Choroid plexus epithelial cell (primary cell): ENCODE results near the gene ATP9B.

ENCODE experiments used
- DNase-seq: peaks from one replicate; pipeline ENCODE4 v3.0.0-alpha.2; 2010; ENCODE audit warnings: low read depth
- H3K4me3 ChIP-seq: 2 replicates; pipeline ENCODE4 v1.5.1; 2011; ENCODE audit warnings: low read depth, mild to moderate bottlenecking, control low read depth, low read length, moderate library complexity
- TF ChIP-seq, protein P1 (sequence below): conservative IDR thresholded peaks from 2 replicates; pipeline ENCODE4 v1.5.1; 2011; ENCODE audit warnings: low read depth, mild to moderate bottlenecking, control low read depth, inconsistent platforms, low read length, moderate library complexity

The ATP9B gene

GRCh38 chr18:79133724-79134123, 64.5 kb downstream of the ATP9B start:
- no peak overlapping the region for H3K4me3 ChIP-seq
- no peak for DNase-seq
- TF ChIP-seq, protein P1, sequence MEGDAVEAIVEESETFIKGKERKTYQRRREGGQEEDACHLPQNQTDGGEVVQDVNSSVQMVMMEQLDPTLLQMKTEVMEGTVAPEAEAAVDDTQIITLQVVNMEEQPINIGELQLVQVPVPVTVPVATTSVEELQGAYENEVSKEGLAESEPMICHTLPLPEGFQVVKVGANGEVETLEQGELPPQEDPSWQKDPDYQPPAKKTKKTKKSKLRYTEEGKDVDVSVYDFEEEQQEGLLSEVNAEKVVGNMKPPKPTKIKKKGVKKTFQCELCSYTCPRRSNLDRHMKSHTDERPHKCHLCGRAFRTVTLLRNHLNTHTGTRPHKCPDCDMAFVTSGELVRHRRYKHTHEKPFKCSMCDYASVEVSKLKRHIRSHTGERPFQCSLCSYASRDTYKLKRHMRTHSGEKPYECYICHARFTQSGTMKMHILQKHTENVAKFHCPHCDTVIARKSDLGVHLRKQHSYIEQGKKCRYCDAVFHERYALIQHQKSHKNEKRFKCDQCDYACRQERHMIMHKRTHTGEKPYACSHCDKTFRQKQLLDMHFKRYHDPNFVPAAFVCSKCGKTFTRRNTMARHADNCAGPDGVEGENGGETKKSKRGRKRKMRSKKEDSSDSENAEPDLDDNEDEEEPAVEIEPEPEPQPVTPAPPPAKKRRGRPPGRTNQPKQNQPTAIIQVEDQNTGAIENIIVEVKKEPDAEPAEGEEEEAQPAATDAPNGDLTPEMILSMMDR = no peak

GRCh38 chr18:79135924-79136323, 66.7 kb downstream of the ATP9B start:
- TF ChIP-seq, protein P1 = no peak
- no peak for DNase-seq
- H3K4me3 ChIP-seq = no peak overlapping the region

- no peak for DNase-seq
- TF ChIP-seq, protein P1 = no peak
- H3K4me3 ChIP-seq = no peak overlapping the region
These were observed 67.5 kb downstream of the ATP9B start for GRCh38 chr18:79136742-79137141.

GRCh38 chr18:79139206-79139605, 70.0 kb downstream of the ATP9B start:
- H3K4me3 ChIP-seq = no peak overlapping the region
- TF ChIP-seq, protein P1 = no peak
- DNase-seq = no peak

DNA sequence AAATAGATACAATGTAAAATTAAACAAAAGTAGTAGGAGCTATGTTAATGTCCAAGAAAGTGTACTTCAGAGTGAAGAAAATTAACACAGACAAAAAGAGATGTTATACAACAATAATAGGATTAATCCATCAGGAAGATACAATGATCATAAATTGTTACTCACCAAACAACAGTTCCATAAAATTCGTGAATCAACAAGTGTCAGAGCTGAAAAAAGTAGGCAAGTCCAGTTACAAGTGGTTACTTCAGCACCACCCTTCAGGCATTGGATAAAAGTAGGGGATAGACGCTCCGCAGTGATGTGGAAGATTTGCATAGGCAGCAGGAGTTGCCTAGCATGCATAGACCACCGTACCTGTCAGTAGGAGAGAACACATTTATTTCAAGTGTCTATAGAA, 77.8 kb downstream of the ATP9B start:
- no peak overlapping the region for H3K4me3 ChIP-seq
- TF ChIP-seq, protein P1 = no peak
- no peak for DNase-seq

DNA sequence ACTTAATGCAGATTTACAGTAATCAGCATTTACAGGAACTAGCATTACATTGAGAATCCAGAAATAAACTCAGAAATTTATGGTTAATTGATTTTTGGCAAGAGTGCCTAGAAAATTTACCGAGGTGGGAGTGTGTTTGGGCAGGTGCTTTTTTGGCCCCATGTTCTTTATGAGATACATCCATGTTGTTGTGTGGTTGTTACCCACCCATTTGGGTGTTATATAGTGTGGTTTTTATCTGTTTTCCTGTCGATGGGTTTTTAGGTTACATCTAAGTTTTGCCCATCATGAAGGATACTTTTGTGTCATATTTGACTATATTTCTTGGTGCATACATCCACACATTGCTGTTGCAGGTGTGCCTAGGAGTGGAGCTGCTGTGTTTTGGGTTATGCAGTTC, 82.0 kb downstream of the ATP9B start:
- no peak for DNase-seq
- H3K4me3 ChIP-seq = no peak overlapping the region
- TF ChIP-seq, protein P1 = no peak

GRCh38 chr18:79156327-79156726, 87.1 kb downstream of the ATP9B start:
- H3K4me3 ChIP-seq = no peak overlapping the region
- no peak for DNase-seq
- TF ChIP-seq, protein P1 = no peak
